ENCODE data around the gene EXPH5. TPM values are rescaled to one million over a fixed set of nuclear protein-coding genes. Genes with fewer than 3 reads are reported as not detected.
A peak's percentile ranks its signal among the peaks of the same experiment; 100 is the strongest.

The EXPH5 gene
- total and polyA plus RNA-seq, 9 of the 15 experiments (the other 6 are each of a cell fraction or from before 2014, with no cell fraction given), result 1.3 to 8.5 (median 4.8) TPM

GRCh38 chr11:108593214-108593922 is at the start of gene EXPH5 (continued):
- no peak for TF ChIP-seq ZNF518B (CRISPR knock-in tag; IDR thresholded peaks at IDR 0.05)
- TF ChIP-seq NFRKB (IDR thresholded peaks at IDR 0.05; ENCODE audit: low read depth), result 0 out of 2 replicates have a peak, but pooled peaks have one; percentile 47
- peak; percentile 48 for TF ChIP-seq TAF1 (IDR thresholded peaks at IDR 0.05; ENCODE audit: control insufficient read depth, extremely low read depth, insufficient read depth, low read length, severe bottlenecking)
- TF ChIP-seq ZNF695 (CRISPR knock-in tag; IDR thresholded peaks at IDR 0.05), result no peak
- TF ChIP-seq CEBPZ (IDR thresholded peaks at IDR 0.05; ENCODE audit: borderline replicate concordance, low read depth, low read length), result no peak
- TF ChIP-seq GATA2 (CRISPR knock-in tag; IDR thresholded peaks at IDR 0.05), result no peak
- no peak for TF ChIP-seq TCF7L2 (IDR thresholded peaks at IDR 0.05; ENCODE audit: low read depth, low read length)
- TF ChIP-seq MEIS2 (IDR thresholded peaks at IDR 0.05; ENCODE audit: partially characterized antibody), result peak; percentile 81
- TF ChIP-seq RNF2 (IDR thresholded peaks at IDR 0.05), result 0 out of 2 replicates have a peak, but pooled peaks have one; percentile 1
- TF ChIP-seq CTCF (IDR thresholded peaks at IDR 0.05 in 2 of 3, conservative IDR thresholded peaks at IDR 0.05 in 1 of 3; ENCODE audit: insufficient read depth in 2 of 3, low read depth in 1 of 3, low read length in 3 of 3), result peak in 2 of 3 experiments; percentile 17 to 22; a peak in 1 of 6 replicates
- no peak for TF ChIP-seq CBX5 (IDR thresholded peaks at IDR 0.05; ENCODE audit: borderline replicate concordance, low read depth)
- TF ChIP-seq SRSF3 (IDR thresholded peaks at IDR 0.05; ENCODE audit: insufficient read depth, low read length), result no peak
- 0 out of 2 replicates have a peak, but pooled peaks have one; percentile 34 for TF ChIP-seq ZBED1 (IDR thresholded peaks at IDR 0.05)
- no peak for TF ChIP-seq CREB3L1 (IDR thresholded peaks at IDR 0.05; ENCODE audit: borderline replicate concordance, low read depth)
- TF ChIP-seq NFIC (IDR thresholded peaks at IDR 0.05), result peak; percentile 12; the same call in 1 of the 2 replicates
- TF ChIP-seq NFYB (IDR thresholded peaks at IDR 0.05; ENCODE audit: extremely low read depth, insufficient read length), result peak; percentile 78
- no peak for TF ChIP-seq SRF (CRISPR knock-in tag; IDR thresholded peaks at IDR 0.05)
